NCI-H446 treated with DMSO at 0.1 percent for 48 hours (cell line): ENCODE data around the gene SEMA3B.
A peak's percentile ranks its signal among the peaks of the same experiment; 100 is the strongest.
"Not testable (repeated sequence)": the region's sequence is repeated elsewhere in the genome, so short reads cannot be mapped to it uniquely, and the experiment has no call there.

ENCODE experiments used
- DNase-seq: peaks from one replicate; lab custom pipeline; 2025; lab: John Stamatoyannopoulos, UW

SEMA3B gene

GRCh38 chr3:50268703-50269451 is at the start of gene SEMA3B:
TSS of gene SEMA3B (plus strand) at chr3:50269147. CDS start at chr3:50269241, 94 bp downstream.
- no peak for DNase-seq

DNA sequence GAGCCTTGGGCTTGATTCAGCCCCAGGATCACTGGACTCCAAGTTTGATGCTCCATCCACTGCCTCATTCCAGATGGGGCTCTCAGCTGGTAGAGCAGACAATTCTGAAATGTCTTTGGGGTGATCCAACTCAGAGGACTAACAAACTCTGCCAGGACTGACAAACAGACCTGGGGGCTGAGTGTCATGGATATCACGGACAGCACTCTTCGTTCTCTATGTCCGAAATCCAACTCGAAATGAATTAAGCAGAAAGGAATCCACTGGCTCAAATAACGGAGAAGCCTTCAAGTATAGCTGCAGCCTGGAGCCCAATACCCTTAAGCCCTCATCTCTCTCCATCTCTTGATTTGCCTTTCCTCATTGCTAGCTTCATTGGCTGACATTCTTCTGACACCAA is 49.7 kb upstream of the SEMA3B start:
- DNase-seq, result no peak

- no peak for DNase-seq
Observed at GRCh38 chr3:50220109-50220508, 48.8 kb upstream of the SEMA3B start.

GRCh38 chr3:50221051-50221410 is 47.9 kb upstream of the SEMA3B start:
- DNase-seq, result no peak

DNA sequence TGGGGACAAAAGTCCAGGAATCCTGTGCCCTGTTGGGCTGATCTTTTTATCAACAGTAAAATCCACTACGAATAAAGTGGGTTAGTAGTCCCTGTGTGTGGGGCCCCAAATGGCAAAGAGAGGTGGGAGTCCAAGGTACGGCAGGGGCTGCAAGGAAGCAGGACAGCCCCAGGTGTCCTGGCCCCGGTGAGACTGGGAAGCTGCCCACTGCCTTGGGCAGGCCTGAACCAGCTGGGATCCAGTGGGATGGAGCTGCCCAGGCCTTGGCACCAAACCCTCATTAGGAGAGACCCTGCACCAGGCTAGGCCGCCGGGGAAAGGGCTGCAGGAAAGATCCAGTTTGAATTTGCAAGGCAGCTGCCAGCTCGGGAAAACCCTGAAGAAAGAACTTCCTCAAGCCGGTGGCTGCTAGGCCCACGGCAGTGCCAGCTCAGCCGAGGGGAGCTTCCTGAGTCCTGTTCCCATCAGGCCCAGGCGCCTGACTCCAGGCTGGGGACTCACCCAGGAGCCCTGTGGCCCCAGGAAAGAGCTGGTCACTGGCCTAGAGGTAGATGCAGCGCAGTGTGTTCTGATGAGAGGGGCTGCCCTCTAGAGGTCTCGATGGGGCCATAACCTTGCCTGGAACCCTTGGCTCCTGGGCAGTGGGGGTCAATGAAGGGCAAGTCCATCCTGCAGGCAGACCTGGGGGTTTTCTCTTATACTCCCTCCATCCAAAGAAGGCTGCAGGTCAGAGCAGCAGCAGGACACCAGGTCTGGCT is 47.4 kb upstream of the SEMA3B start:
- DNase-seq, result no peak

DNA sequence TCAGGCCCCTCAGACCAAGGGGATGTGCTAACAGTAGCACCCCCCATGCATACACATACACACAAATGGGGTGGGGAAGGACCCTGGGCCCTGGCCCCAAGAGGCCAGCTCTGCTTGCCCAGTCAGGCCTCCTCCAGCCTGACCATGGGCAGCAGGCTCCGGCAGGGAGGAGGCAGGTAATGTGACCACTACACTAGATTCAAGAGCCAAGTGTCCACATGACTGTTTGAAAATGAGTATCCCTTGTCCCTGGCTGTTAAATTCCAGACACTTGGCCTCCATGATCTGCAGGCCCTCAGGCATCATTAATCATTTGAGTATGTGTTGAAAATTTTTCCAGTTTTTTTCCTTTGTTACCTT is 46.8 kb upstream of the SEMA3B start:
- DNase-seq, result no peak

GRCh38 chr3:50224639-50225038 is 44.3 kb upstream of the SEMA3B start:
- DNase-seq, result no peak

- DNase-seq, result no peak
Observed at GRCh38 chr3:50226888-50227389, 42.0 kb upstream of the SEMA3B start.

GRCh38 chr3:50227390-50228183 is 41.4 kb upstream of the SEMA3B start:
- peak; percentile 49 for DNase-seq

GRCh38 chr3:50228184-50228763 is 40.7 kb upstream of the SEMA3B start:
- not testable (repeated sequence) for DNase-seq

GRCh38 chr3:50229490-50229889 is 39.5 kb upstream of the SEMA3B start:
- DNase-seq, result no peak

- DNase-seq, result no peak
Observed at GRCh38 chr3:50230104-50230793, 38.7 kb upstream of the SEMA3B start.

DNA sequence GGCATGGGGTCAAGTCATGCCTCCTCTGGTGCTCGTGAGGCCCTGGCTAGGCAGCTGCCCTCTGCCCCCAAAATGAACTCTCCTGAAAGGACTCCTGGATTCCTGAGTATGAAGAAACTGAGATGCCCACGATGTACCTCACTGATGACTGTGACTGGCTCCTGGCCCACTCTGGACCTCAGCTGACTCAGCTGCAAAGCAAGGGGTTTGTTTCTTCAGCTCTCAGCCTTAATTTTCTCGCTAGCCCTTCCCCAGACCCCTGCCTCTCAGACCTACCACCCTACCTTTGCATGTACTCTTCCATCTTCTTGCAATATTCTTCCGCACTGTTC is 38.2 kb upstream of the SEMA3B start:
- DNase-seq, result no peak

- DNase-seq, result no peak
Observed at GRCh38 chr3:50231581-50231980, 37.4 kb upstream of the SEMA3B start.

- DNase-seq, result no peak
Observed at GRCh38 chr3:50232303-50232702, 36.6 kb upstream of the SEMA3B start.

GRCh38 chr3:50233176-50233575 is 35.8 kb upstream of the SEMA3B start:
- no peak for DNase-seq

- DNase-seq, result peak; percentile 88
Observed at GRCh38 chr3:50235716-50236483, 33.0 kb upstream of the SEMA3B start, which contains the start of gene GNAI2. TSS of gene GNAI2 (plus strand) at chr3:50236204. CDS start at chr3:50236336, 132 bp downstream.

DNA sequence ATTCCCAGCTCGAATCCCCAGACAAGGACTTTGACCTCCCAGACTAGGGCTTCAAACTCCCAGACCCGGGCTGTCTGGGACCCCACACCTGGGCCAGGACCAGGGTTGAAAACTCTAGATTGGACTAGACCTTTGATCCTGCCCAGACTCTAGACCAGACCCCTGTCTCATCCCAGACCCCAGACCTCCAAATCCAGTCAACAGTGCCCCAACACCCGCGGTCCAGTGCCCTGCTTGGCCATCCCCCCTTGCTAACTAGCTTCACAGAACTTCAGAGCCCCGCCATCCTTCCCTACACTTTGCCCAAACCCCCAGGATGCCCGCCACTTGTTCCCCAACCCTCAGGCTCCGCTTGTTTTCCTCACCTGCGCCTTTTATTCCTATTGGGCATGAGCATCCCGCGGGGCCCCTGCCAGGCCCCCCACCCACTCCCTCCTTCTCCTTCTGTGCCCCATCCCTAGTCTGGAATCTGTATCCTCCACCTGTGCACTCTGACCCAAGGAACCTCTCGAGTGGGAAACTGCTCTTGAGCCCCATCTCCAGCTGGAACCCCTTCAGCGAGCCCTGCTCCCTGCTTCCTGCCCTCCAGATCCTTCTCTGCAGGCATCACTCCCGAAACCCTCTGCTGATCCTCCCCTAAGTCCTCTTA is 32.3 kb upstream of the SEMA3B start:
- no peak for DNase-seq

- no peak for DNase-seq
Observed at GRCh38 chr3:50237133-50237651, 31.8 kb upstream of the SEMA3B start.
